Measurements from ENCODE around the gene NINJ1. TPM values are rescaled to one million over a fixed set of nuclear protein-coding genes. Genes with fewer than 3 reads are reported as not detected.
A peak's percentile ranks its signal among the peaks of the same experiment; 100 is the strongest.
"Not testable (repeated sequence)": the region's sequence is repeated elsewhere in the genome, so short reads cannot be mapped to it uniquely, and the experiment has no call there.

The NINJ1 gene
- total and polyA plus RNA-seq, 2 of the 4 experiments (the other 2 are of a cell fraction), result 21.9 to 38.8 TPM

DNA sequence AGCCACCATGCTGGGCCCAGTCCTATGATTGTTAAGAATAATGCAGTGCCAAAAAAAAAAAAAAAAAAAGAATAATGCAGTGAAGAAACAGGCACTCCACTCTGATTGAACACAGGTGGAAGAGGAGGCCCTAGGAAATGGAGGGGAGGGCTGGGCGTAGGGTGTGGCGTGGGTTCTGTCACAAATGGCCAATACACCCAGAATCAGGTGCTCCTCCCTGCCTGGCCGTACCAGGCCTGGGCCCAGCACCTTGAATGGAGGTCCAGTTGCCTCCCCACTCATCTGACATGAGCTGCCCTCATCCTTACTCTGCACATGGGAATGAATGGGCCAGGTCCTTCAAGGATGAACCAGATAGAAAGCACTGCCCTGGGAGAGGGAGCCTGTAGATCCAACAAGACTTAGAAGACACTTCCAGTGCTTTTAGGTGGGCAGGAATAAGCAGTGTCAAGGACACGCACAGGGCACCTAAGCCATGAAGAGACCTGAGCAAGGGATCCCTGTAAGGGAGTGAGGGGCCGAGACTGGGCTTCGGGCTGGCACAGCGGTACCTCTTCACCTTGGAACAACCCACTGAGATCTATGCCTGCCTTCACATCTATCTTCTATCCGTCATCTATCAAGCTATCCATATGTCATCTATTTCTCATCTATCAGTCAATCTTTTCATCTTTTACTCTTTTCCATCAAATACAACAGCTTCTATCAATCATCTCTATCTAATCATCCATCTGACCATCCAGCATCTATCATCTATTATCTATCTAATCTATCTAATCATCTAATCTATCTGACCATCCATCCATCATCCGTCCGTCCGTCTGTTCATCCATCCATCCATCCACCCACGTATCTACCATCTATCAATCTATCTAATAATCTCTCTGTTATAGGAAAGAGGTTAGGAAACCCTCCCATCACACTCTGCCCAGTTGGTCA, 15.9 kb downstream of the NINJ1 start:
- Histone ChIP-seq H2AK5ac (ENCODE audit: low read depth, low read length) (no peak overlapping the region), H3K27me3 (ENCODE audit: control insufficient read depth, insufficient read depth, low read length) (no peaks in the 10 kb centered on the region), H2BK5ac (ENCODE audit: low read depth, low read length, poor library complexity, severe bottlenecking) (no peak overlapping the region), H3K9me1 (ENCODE audit: insufficient read depth, low read length) (peaks cover 20% of the 10 kb centered on the region), H3K79me1 (ENCODE audit: low read depth in 1 of 2, low read length in 2 of 2) (0 out of 4 replicates have a peak, but pooled peaks cover 0 to 5% of the 10 kb centered on the region in 2 experiments), H3K14ac (replicated peaks; ENCODE audit: low read depth, low read length) (no peak overlapping the region), H4K8ac (ENCODE audit: low read depth in 2 of 2, low read length in 2 of 2) (no peak overlapping the region), H3K27ac (ENCODE audit: insufficient read depth, low read length) (no peak overlapping the region), H3K56ac (ENCODE audit: extremely low read depth, insufficient read depth, low read length) (no peak overlapping the region), H4K5ac (ENCODE audit: low read depth, low read length) (no peak overlapping the region), H2BK20ac (ENCODE audit: low read depth, low read length) (no peak overlapping the region), H3K18ac (ENCODE audit: low read depth, low read length) (no peak overlapping the region), H3K23ac (ENCODE audit: low read depth, low read length) (no peak overlapping the region), H3K4me2 (ENCODE audit: low read depth, low read length) (no peak overlapping the region), H3K4me1 (ENCODE audit: control insufficient read depth, insufficient read depth, low read length) (peaks cover 15% of the 10 kb centered on the region), H3K9ac (ENCODE audit: low read depth, low read length) (no peak overlapping the region), H3K36me3 (ENCODE audit: control insufficient read depth, insufficient read depth, low read length) (peaks cover 14% of the 10 kb centered on the region; the same call in 1 of the 2 replicates), H2AFZ (replicated peaks; ENCODE audit: low read length, poor library complexity) (no peak overlapping the region), H2BK15ac (ENCODE audit: low read depth, low read length) (no peak overlapping the region), H2BK120ac (ENCODE audit: low read depth, low read length) (no peak overlapping the region), H4K20me1 (ENCODE audit: insufficient read depth, low read length) (no peaks in the 10 kb centered on the region; the same call in 1 of the 2 replicates), H3K9me3 (ENCODE audit: control insufficient read depth, insufficient read depth, low read length) (no peaks in the 10 kb centered on the region), H4K91ac (ENCODE audit: insufficient read depth, low read depth, low read length) (no peak overlapping the region; the same call in 1 of the 2 replicates), H3K4me3 (ENCODE audit: insufficient read depth, low read depth, low read length) (no peak overlapping the region), H2AK9ac (replicated peaks; ENCODE audit: low read depth, low read length, poor library complexity) (no peak overlapping the region), H3K4ac (ENCODE audit: low read depth, low read length) (peak overlapping the region; percentile 5; the same call in 1 of the 2 replicates)
- no TSS peak for BruUV-seq (replicated peaks)
- TF ChIP-seq FOS (IDR thresholded peaks at IDR 0.05; ENCODE audit: low read depth, low read length), result no peak
- TF ChIP-seq, protein P1, sequence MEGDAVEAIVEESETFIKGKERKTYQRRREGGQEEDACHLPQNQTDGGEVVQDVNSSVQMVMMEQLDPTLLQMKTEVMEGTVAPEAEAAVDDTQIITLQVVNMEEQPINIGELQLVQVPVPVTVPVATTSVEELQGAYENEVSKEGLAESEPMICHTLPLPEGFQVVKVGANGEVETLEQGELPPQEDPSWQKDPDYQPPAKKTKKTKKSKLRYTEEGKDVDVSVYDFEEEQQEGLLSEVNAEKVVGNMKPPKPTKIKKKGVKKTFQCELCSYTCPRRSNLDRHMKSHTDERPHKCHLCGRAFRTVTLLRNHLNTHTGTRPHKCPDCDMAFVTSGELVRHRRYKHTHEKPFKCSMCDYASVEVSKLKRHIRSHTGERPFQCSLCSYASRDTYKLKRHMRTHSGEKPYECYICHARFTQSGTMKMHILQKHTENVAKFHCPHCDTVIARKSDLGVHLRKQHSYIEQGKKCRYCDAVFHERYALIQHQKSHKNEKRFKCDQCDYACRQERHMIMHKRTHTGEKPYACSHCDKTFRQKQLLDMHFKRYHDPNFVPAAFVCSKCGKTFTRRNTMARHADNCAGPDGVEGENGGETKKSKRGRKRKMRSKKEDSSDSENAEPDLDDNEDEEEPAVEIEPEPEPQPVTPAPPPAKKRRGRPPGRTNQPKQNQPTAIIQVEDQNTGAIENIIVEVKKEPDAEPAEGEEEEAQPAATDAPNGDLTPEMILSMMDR (conservative IDR thresholded peaks at IDR 0.05; ENCODE audit: low read depth, low read length), result no peak
- ChIA-PET POLR2A (ENCODE audit: unreplicated experiment) (no interaction called here), CTCF (interaction anchor here (1.2 kb wide), 1 partner anchor 9 kb away, joined by 4 read pairs; no protein-coding TSS in a partner anchor)
- in situ Hi-C loops (cut with MboI; ENCODE audit: low sequenced_read_pairs), result loop anchor here (10.0 to 25.0 kb wide), 2 partner anchors 337 to 444 kb away; partner anchors contain the start of genes FAM120A and FAM120AOS
- DNase-seq, result no peak
- WGBS, 2 experiments (ENCODE audit: extremely low coverage in 2 of 2, insufficient read length in 1 of 2), result 96 to 100% methylated on average over 3 to 5 of the region's 12 CpGs
- dilution Hi-C loops (cut with HindIII; ENCODE audit: low sequenced_read_pairs, unreplicated experiment), result no loop called here
- no peak for ATAC-seq (ENCODE audit: low read depth)
- intact Hi-C loops (cut with micrococcal nuclease), result no loop called here

GRCh38 chr9:93117521-93117920, 16.5 kb downstream of the NINJ1 start:
- BruUV-seq (replicated peaks); H3K9ac ChIP-seq (ENCODE audit: low read depth, low read length); H4K8ac ChIP-seq (ENCODE audit: low read depth in 2 of 2, low read length in 2 of 2); H3K27ac ChIP-seq (ENCODE audit: insufficient read depth, low read length); H3K56ac ChIP-seq (ENCODE audit: extremely low read depth, insufficient read depth, low read length); H4K20me1 ChIP-seq (ENCODE audit: insufficient read depth, low read length); H4K91ac ChIP-seq (ENCODE audit: insufficient read depth, low read depth, low read length); dilution Hi-C loops (cut with HindIII; ENCODE audit: low sequenced_read_pairs, unreplicated experiment); H3K14ac ChIP-seq (replicated peaks; ENCODE audit: low read depth, low read length); H3K18ac ChIP-seq (ENCODE audit: low read depth, low read length); H2BK5ac ChIP-seq (ENCODE audit: low read depth, low read length, poor library complexity, severe bottlenecking); H2BK15ac ChIP-seq (ENCODE audit: low read depth, low read length); H3K4me2 ChIP-seq (ENCODE audit: low read depth, low read length); H4K5ac ChIP-seq (ENCODE audit: low read depth, low read length); H3K23ac ChIP-seq (ENCODE audit: low read depth, low read length); H3K79me1 ChIP-seq (ENCODE audit: low read depth in 1 of 2, low read length in 2 of 2); H3K9me3 ChIP-seq (ENCODE audit: control insufficient read depth, insufficient read depth, low read length); H3K4me3 ChIP-seq (ENCODE audit: insufficient read depth, low read depth, low read length); DNase-seq; H2BK20ac ChIP-seq (ENCODE audit: low read depth, low read length); H2AK9ac ChIP-seq (replicated peaks; ENCODE audit: low read depth, low read length, poor library complexity); intact Hi-C loops (cut with micrococcal nuclease); CTCF ChIA-PET; H2AFZ ChIP-seq (replicated peaks; ENCODE audit: low read length, poor library complexity); POLR2A ChIA-PET (ENCODE audit: unreplicated experiment); ATAC-seq (ENCODE audit: low read depth); H3K4ac ChIP-seq (ENCODE audit: low read depth, low read length); H2AK5ac ChIP-seq (ENCODE audit: low read depth, low read length); H3K27me3 ChIP-seq (ENCODE audit: control insufficient read depth, insufficient read depth, low read length); H2BK120ac ChIP-seq (ENCODE audit: low read depth, low read length): not testable (repeated sequence)
- in situ Hi-C loops (cut with MboI; ENCODE audit: low sequenced_read_pairs), result loop anchor here (10.0 to 25.0 kb wide), 2 partner anchors 337 to 445 kb away; partner anchors contain the start of genes FAM120A and FAM120AOS
- H3K36me3 ChIP-seq (ENCODE audit: control insufficient read depth, insufficient read depth, low read length), result peaks cover 12% of the 10 kb centered on the region; the same call in 1 of the 2 replicates
- WGBS, 2 experiments (ENCODE audit: extremely low coverage in 2 of 2, insufficient read length in 1 of 2), result 93% methylated on average over 3 of the region's 9 CpGs; no CpG with 5 or more reads in 1 of the 2 experiments
- H3K9me1 ChIP-seq (ENCODE audit: insufficient read depth, low read length), result peaks cover 20% of the 10 kb centered on the region
- peaks cover 15% of the 10 kb centered on the region for H3K4me1 ChIP-seq (ENCODE audit: control insufficient read depth, insufficient read depth, low read length)
